ENCODE results near the gene ERC2. TPM values are rescaled to one million over a fixed set of nuclear protein-coding genes. Genes with fewer than 3 reads are reported as not detected.

Gene ERC2
- total and polyA plus RNA-seq, 2 of the 13 experiments (the other 11 are each of a cell fraction or from before 2014, with no cell fraction given), result 0.16 to 0.22 TPM

DNA sequence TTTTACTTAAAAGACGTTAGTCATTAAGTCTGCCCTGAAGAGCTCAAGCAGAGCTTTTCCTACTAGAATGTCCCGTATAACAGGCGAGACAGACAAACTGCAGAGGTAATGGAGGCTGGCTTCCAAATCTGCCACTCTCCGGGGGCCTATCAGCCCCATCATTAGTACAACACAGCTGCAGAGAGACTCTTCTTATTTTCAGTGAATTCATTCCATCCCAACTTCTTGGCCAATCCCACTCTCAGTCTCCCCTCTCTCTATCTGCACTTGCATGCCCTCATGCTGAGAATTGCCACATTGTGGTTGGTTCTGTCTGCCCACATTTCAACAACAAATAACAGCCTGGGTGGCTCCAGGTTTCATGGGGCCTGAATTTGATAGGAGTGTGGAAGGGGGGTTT lies 412.7 kb downstream of the ERC2 start (continued):
- TF ChIP-seq, protein P1, sequence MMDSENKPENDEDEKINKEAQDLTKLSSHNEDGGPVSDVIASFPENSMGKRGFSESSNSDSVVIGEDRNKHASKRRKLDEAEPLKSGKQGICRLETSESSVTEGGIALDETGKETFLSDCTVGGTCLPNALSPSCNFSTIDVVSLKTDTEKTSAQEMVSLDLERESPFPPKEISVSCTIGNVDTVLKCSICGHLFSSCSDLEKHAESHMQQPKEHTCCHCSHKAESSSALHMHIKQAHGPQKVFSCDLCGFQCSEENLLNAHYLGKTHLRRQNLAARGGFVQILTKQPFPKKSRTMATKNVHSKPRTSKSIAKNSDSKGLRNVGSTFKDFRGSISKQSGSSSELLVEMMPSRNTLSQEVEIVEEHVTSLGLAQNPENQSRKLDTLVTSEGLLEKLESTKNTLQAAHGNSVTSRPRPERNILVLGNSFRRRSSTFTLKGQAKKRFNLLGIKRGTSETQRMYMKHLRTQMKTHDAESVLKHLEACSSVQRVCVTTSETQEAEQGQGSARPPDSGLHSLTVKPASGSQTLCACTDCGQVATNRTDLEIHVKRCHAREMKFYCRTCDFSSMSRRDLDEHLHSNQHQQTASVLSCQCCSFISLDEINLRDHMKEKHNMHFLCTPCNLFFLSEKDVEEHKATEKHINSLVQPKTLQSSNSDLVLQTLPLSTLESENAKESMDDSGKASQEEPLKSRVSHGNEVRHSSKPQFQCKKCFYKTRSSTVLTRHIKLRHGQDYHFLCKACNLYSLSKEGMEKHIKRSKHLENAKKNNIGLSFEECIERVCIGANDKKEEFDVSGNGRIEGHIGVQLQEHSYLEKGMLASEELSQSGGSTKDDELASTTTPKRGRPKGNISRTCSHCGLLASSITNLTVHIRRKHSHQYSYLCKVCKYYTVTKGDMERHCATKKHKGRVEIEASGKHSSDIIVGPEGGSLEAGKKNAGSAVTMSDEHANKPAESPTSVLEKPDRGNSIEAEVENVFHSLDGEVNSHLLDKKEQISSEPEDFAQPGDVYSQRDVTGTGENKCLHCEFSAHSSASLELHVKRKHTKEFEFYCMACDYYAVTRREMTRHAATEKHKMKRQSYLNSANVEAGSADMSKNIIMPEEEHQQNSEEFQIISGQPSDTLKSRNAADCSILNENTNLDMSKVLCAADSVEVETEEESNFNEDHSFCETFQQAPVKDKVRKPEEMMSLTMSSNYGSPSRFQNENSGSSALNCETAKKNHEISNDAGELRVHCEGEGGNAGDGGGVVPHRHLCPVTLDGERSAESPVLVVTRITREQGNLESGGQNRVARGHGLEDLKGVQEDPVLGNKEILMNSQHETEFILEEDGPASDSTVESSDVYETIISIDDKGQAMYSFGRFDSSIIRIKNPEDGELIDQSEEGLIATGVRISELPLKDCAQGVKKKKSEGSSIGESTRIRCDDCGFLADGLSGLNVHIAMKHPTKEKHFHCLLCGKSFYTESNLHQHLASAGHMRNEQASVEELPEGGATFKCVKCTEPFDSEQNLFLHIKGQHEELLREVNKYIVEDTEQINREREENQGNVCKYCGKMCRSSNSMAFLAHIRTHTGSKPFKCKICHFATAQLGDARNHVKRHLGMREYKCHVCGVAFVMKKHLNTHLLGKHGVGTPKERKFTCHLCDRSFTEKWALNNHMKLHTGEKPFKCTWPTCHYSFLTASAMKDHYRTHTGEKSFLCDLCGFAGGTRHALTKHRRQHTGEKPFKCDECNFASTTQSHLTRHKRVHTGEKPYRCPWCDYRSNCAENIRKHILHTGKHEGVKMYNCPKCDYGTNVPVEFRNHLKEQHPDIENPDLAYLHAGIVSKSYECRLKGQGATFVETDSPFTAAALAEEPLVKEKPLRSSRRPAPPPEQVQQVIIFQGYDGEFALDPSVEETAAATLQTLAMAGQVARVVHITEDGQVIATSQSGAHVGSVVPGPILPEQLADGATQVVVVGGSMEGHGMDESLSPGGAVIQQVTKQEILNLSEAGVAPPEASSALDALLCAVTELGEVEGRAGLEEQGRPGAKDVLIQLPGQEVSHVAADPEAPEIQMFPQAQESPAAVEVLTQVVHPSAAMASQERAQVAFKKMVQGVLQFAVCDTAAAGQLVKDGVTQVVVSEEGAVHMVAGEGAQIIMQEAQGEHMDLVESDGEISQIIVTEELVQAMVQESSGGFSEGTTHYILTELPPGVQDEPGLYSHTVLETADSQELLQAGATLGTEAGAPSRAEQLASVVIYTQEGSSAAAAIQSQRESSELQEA (CRISPR knock-in tag; IDR thresholded peaks at IDR 0.05; ENCODE audit: not compliant biosample characterization), result no peak
- TF ChIP-seq RARG (CRISPR knock-in tag; IDR thresholded peaks at IDR 0.05; ENCODE audit: low read depth) (no peak), HOXD1 (CRISPR knock-in tag; IDR thresholded peaks at IDR 0.05) (no peak), MEF2D (CRISPR knock-in tag; IDR thresholded peaks at IDR 0.05) (no peak), ZNF878 (CRISPR knock-in tag; IDR thresholded peaks at IDR 0.05) (no peak), KLF15 (CRISPR knock-in tag; IDR thresholded peaks at IDR 0.05; ENCODE audit: borderline replicate concordance) (no peak)
